CD4-positive, alpha-beta T cell treated with Interferon alpha-2 for 1 hour (primary cell): ENCODE measurements around the gene MEPCE.
"Not testable (repeated sequence)": the region's sequence is repeated elsewhere in the genome, so short reads cannot be mapped to it uniquely, and the experiment has no call there.

Experiments used
- DNase-seq, 2 donors: peaks; one replicate each; pipeline ENCODE4 v3.0.0-alpha.2; 2020 to 2022

MEPCE gene

DNA sequence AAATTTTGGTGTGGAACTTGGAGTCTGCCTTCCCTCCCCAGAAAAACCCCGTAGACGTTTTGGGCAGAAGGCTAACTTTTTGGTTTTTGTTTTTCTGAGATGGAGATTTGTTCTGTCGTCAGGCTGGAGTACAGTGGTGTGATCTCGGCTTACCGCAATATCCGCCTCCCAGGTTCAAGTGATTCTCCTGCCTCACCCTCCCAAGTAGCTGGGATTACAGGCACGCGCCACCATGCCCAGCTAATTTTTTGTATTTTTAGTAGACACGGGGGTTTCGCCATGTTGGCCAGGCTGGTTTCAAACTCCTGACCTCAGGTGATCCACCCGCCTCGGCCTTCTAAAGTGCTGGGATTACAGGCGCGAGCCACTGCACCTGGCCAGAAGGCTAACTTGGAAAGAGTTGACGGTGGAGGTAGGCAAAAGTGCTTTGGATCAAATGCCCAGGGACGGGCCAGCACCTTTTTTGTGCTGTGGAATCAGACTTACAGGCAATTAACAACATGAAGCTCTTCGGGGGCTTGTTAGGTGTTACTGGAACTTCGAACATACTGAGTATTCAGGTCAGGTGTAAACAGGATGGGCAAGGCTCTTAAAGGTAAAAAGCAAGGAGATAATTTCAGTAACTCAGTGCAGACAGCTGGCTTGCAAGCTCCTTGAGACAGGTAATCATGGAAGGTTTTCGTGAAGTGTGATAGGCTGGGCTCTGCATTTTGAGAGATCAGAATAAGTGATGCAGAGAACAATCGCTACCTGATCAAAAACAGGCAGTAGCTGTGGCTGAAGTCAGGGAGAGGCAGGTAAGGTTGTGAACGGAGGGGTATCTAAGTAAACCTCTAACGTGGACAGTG, 4.9 kb downstream of the MEPCE start:
- no peak for DNase-seq

- DNase-seq: peak; percentile 35 to 59
Observed at GRCh38 chr7:100435401-100436304, 6.0 kb downstream of the MEPCE start.

DNA sequence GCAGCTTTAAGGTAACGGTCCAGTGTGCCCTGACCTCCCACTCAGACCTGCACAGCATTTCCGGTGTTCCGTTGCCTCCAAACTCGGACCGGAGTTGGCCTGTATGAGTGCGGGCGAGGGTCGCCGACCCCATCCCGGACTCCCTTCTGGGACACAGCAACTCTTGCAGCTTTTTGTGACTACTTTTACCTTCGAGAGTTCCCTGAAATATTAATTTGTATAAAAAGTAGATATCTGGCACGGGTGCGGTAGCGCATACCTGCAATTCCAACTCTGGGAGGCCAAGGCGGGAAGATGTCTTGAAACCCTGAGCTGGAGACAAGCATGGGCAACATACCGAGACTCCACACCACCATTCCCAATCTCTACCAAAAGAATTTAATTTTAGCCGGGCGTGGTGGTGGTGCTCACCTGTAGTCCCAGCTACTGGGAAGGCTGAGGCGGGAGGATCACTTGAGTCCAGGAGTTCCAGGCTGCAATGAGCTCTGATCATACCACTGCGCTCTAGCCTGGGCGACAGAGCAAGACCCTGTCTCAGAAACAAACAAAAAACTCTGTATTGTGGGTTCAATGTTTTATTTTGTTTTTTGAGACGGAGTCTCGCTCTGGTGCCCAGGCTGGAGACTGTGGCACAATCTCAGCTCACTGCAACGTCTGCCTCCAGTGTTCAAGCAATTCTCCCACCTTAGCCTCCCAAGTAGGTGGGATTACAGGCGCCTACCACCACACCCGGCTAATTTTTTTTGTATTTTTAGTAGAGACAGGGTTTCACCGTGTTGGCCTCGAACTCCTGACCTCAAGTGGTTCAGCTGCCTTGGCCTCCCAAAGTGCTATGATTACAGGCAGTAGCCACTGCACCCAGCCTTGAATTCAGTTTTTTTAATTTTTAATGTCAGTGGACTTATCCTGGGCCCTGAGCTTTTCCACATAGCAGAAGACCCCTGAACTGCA, 7.8 kb downstream of the MEPCE start:
- no peak for DNase-seq

GRCh38 chr7:100438172-100438571, 8.5 kb downstream of the MEPCE start:
- DNase-seq: no peak

- not testable (repeated sequence) for DNase-seq
Observed at GRCh38 chr7:100438731-100439130, 9.1 kb downstream of the MEPCE start.

- not testable (repeated sequence) for DNase-seq
Observed at GRCh38 chr7:100439244-100439643, 9.6 kb downstream of the MEPCE start.

DNA sequence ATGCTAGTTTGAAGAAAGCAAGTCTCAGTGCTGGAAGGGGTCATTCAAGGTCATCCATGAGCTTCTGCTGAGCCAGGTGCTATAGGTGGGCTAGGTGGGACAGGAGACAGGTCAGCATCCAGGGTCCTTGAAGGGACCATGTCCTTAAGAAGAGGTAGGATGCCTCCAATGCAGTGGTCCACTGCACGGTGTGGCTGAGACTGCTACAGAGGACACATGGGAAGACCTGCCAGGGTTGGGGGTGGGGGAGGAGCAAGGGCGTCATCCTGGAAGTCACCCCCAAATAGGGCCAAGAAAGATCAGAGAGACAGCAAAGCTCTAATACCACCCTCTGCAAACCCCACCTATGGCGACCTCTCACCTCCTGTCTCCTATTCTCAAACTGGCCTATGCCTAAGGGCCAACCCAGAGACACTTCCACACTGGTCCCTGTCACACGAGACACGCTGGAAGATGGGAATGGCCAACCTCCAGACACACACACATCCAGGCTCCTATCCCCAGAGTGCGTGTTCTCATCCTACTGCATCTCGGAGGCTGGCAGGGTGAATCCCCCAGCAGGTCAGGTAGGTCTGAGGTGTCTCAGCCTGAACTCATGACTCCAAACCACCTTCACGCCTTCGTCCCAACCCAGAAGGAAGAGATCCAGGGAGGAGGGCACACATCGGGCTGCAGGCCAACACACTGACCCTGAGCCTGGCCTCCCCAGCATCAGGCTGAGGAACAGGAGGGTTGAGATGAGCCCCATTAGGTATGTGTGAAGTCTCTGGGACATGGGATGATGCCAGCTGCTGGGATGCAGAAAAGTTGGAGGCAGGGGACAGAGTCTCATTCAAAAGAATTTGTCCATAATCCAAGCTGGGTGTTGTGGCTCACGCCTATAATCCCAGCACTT, 12.3 kb downstream of the MEPCE start:
- no peak for DNase-seq

- no peak for DNase-seq
Observed at GRCh38 chr7:100443096-100443840, 13.6 kb downstream of the MEPCE start.

DNA sequence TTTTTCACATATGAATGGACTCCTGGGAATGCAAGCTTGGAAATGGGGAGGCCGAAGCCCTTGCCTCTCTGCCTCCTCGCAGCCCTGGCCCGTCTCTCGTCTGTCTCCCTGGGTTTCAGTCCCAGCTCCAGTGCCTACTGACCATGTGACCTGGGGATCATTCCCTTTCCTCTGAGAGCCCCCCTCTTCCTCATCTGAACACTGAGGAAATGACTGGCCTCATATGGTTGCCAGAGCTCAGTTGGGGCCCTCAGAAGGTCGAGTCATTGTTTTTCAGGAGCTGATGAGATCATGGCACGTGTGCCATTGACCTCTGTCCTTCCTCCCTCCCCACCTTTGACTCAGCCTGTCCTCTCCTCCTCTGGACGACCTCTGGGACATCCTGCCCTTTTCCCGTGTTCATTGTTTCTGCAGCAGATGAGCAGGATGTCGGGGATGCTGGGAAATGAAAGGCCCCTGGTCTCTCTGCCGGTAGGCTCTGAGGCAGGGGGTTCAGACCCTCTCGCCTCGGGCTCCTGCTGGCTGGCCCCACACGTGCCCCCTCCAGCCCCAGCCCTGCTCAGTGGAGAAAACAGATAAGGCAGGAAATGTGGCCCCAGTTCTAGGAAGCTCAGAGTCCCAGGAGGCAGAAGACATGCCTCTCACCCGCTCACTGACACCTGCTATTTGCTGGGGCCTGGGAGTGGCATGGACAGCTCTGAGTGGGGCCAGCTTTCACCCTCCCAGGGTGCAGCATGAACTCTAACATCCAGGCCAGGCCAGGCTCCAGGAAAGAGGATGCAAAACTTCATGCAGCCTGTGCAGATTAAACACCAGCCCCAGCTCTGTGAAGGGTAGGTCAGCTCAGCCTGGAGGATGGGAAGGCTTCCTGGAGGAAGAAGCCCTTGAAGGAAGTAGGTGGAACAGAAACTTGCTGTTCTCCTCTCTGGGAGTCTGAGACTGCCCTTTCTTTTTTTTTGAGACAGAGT, 15.0 kb downstream of the MEPCE start:
- DNase-seq: peak in 1 of 2 donors; percentile 29

DNA sequence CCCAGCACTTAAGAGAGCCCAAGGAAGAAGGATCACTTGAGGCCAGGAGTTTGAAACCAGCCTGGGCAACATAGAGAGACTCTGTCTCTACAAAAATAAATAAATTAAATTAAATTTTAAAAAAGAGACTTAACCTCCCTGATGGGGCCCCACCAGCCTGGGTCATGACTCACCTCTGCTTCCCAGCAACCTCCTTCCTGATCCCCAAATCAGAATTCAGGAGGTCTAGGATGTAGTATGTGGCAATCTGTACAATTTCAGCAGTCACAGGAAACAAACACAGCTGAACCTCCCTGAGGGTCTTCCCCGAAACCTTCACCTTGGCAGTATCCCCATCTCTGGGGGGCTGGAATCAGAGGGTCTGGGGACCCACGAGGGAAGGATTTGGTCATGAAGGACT, 16.4 kb downstream of the MEPCE start:
- DNase-seq: no peak

GRCh38 chr7:100447363-100447762, 17.7 kb downstream of the MEPCE start:
- not testable (repeated sequence) for DNase-seq

DNA sequence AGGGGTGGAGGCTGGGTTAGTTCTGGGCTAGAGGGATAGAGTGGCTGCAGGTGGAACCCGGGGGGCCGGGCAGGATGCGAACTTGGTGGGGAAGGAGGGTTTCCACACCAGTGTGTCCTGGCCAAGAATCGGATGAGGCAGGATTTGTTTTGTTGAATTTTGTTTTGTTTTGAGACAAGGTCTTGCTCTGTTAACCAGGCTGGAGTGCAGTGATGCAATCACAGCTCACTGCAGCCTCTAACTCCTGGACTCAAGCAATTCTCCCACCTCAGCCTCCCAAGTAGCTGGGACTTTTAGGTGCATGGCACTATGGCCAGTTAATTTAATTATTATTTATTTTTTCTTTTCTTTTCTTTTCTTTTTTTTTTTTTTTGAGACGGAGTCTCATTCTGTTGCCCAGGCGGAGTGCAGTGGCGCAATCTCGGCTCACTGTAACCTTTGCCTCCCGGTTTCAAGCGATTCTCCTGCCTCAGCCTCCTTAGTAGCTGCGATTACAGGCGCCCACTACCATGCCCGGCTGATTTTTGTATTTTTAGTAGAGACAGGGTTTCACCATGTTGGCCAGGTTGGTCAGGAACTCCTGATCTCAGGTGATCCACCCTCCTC, 19.7 kb downstream of the MEPCE start:
- no peak for DNase-seq

DNA sequence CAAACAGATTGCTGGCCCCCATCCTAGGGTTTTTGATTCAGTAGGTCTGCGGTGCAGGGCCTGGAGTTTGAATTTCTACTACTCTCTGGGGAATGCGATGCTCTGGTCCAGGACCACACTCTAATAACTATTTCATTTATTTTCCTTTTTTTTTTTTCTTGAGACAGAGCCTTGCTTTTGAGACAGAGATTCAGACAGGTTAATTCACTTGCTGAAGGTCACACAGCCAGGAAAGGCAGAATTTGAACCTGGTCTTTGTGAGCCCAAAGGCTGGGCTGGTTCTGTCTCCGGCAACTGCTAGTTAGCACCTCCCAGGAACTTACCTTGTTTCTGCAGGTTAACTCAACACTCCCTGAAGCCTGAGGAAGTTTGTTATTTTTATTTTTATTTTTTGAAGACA, 22.9 kb downstream of the MEPCE start:
- DNase-seq: no peak

- DNase-seq: not testable (repeated sequence)
Observed at GRCh38 chr7:100453854-100454253, 24.2 kb downstream of the MEPCE start.

- DNase-seq: no peak
Observed at GRCh38 chr7:100455206-100455605, 25.6 kb downstream of the MEPCE start.

- no peak for DNase-seq
Observed at GRCh38 chr7:100456562-100456961, 26.9 kb downstream of the MEPCE start.

DNA sequence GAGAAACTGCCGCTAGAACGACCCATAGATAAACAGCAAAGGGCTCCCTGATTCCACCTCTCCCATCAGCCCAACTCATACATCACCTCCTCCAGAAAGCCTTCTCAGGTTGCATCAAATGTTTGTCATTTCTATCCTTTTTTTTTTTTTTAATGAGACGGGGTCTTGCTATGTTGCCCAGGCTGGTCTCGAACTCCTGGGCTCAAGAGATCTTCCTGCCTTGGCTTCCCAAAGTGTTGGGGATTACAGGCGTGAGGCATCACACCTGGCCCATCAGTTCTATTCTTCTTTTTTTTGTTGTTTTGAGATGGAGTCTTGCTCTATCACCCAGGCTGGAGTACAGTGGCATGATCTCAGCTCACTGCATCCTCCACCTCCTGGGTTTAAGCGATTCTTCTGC, 27.4 kb downstream of the MEPCE start:
- no peak for DNase-seq

DNA sequence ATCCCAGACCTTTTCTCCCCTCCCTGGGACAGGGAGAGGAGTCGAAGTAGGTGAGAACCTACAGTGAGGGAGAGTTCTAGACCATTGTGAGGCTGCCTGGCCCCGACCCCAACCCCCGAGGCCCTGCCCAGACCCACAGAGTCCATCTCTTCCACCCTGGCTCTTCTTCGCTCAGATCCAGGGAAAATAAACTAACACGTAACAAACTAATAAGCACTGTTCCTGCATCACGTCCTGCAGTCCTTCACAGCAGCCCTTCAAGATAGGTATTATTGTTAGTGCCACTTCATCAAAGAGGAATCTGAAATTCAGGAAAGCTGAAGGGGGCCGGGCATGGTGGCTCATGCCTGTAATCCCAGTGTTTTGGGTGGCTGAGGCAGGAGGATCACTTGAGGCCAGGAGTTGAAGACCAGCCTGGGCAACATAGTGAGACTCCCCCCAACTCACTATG, 34.6 kb downstream of the MEPCE start, which contains the start of gene SPACDR:
SPACDR (minus strand) TSS at position 51 of the 451 bp plus-strand sequence. CDS start 235 bp downstream, outside the sequence.
- DNase-seq: no peak

DNA sequence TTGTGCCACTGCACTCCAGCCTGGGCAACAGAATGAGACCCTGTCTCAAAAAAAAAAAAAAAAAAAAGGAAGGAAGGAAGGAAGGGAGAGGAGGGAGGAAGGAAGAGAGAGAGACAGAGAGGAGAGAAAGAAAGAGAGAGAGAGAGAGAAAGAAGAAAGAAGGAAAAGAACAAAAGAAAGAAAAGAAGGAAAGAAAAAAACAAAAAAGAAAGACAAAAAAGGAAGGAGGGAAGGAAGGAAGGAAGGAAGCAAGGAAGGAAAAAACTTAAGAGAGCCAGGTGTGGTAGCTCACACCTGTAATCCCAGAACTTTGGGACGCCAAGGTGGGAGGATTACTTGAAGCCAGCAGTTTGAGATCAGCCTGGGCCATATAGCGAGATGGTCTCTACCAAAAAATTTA, 35.2 kb downstream of the MEPCE start:
- no peak for DNase-seq
